ENCODE data around the gene MEF2A. TPM values are rescaled to one million over a fixed set of nuclear protein-coding genes. Genes with fewer than 3 reads are reported as not detected.
"Not testable (repeated sequence)": the region's sequence is repeated elsewhere in the genome, so short reads cannot be mapped to it uniquely, and the experiment has no call there.

MEF2A gene
- total RNA-seq, 1 donor from 2014 or later = 46.3 TPM

GRCh38 chr15:99732751-99733267, 167.0 kb downstream of the MEF2A start:
- Mint-ChIP-seq H3K27me3 (ENCODE audit: low read depth, unreplicated experiment) (no peaks in the 10 kb centered on the region), H3K9me3 (ENCODE audit: unreplicated experiment) (no peaks in the 10 kb centered on the region), H3K36me3 (ENCODE audit: low read depth, unreplicated experiment) (peaks cover 5% of the 10 kb centered on the region), H3K27ac (ENCODE audit: unreplicated experiment) (peak overlapping the region; percentile 78), H3K4me1 (ENCODE audit: low read depth, unreplicated experiment) (no peaks in the 10 kb centered on the region), H3K4me3 (ENCODE audit: unreplicated experiment) (peak overlapping the region; percentile 91)
- Histone ChIP-seq H3K79me2 (ENCODE audit: insufficient read depth, low read length) (no peaks in the 10 kb centered on the region), H3K4me1 (ENCODE audit: insufficient read depth, low read length) (peaks cover 5% of the 10 kb centered on the region), H3K4me3 (ENCODE audit: insufficient read depth, low read depth, low read length) (peak overlapping the region; percentile 71), H3K36me3 (ENCODE audit: insufficient read depth, low read length) (peaks cover 3% of the 10 kb centered on the region), H2AFZ (ENCODE audit: low read depth, low read length) (peak overlapping the region; percentile 82), H3K9me3 (ENCODE audit: insufficient read depth, low read depth, low read length) (no peaks in the 10 kb centered on the region), H3K9ac (ENCODE audit: low read length) (peak overlapping the region; percentile 85), H3K4me2 (ENCODE audit: low read length) (peak overlapping the region; percentile 93), H4K20me1 (ENCODE audit: insufficient read depth, low read length) (peaks cover 14% of the 10 kb centered on the region), H3K27ac (ENCODE audit: low read depth, low read length) (peak overlapping the region; percentile 52), H3K27me3 (ENCODE audit: insufficient read depth, low read length) (no peaks in the 10 kb centered on the region)
- DNase-seq (ENCODE audit: low read depth) (no peak), FAIRE-seq (no peak)
- TF ChIP-seq CTCF (IDR thresholded peaks at IDR 0.05; ENCODE audit: insufficient read depth, low read depth, low read length) (no peak), EZH2 (IDR thresholded peaks at IDR 0.05; ENCODE audit: insufficient read depth, low read length) (no peak)

GRCh38 chr15:99733268-99734039, 167.7 kb downstream of the MEF2A start, which contains the start of gene LYSMD4:
Gene LYSMD4 (minus strand): TSS chr15:99733437. CDS start chr15:99731999, 1,438 bp downstream.
- Histone ChIP-seq H3K27ac (ENCODE audit: low read depth, low read length) (peak within 1 kb of the TSS; percentile 52), H4K20me1 (ENCODE audit: insufficient read depth, low read length) (peaks cover 14% of the 10 kb centered on the region), H3K4me1 (ENCODE audit: insufficient read depth, low read length) (peaks cover 5% of the 10 kb centered on the region), H3K9ac (ENCODE audit: low read length) (peak within 1 kb of the TSS; percentile 85), H2AFZ (ENCODE audit: low read depth, low read length) (peak within 1 kb of the TSS; percentile 95), H3K4me2 (ENCODE audit: low read length) (peak within 1 kb of the TSS; percentile 93), H3K4me3 (ENCODE audit: insufficient read depth, low read depth, low read length) (peak within 1 kb of the TSS; percentile 71), H3K36me3 (ENCODE audit: insufficient read depth, low read length) (peaks cover 2% of the 10 kb centered on the region), H3K27me3 (ENCODE audit: insufficient read depth, low read length) (no peaks in the 10 kb centered on the region), H3K9me3 (ENCODE audit: insufficient read depth, low read depth, low read length) (no peaks in the 10 kb centered on the region), H3K79me2 (ENCODE audit: insufficient read depth, low read length) (no peaks in the 10 kb centered on the region)
- no peaks in the 10 kb centered on the region for H3K4me1 Mint-ChIP-seq (ENCODE audit: low read depth, unreplicated experiment)
- no peaks in the 10 kb centered on the region for H3K9me3 Mint-ChIP-seq (ENCODE audit: unreplicated experiment)
- H3K27ac Mint-ChIP-seq (ENCODE audit: unreplicated experiment) = peak within 1 kb of the TSS; percentile 78
- H3K27me3 Mint-ChIP-seq (ENCODE audit: low read depth, unreplicated experiment) = no peaks in the 10 kb centered on the region
- H3K4me3 Mint-ChIP-seq (ENCODE audit: unreplicated experiment) = peak within 1 kb of the TSS; percentile 91
- TF ChIP-seq CTCF (IDR thresholded peaks at IDR 0.05; ENCODE audit: insufficient read depth, low read depth, low read length) = no peak
- TF ChIP-seq EZH2 (IDR thresholded peaks at IDR 0.05; ENCODE audit: insufficient read depth, low read length) = no peak
- DNase-seq (ENCODE audit: low read depth) = peak; percentile 77
- no peak for FAIRE-seq
- H3K36me3 Mint-ChIP-seq (ENCODE audit: low read depth, unreplicated experiment) = peaks cover 4% of the 10 kb centered on the region

- H3K27ac ChIP-seq (ENCODE audit: low read depth, low read length); DNase-seq (ENCODE audit: low read depth); H3K9ac ChIP-seq (ENCODE audit: low read length); H3K4me3 ChIP-seq (ENCODE audit: insufficient read depth, low read depth, low read length); H3K27me3 ChIP-seq (ENCODE audit: insufficient read depth, low read length); H4K20me1 ChIP-seq (ENCODE audit: insufficient read depth, low read length); H3K27ac Mint-ChIP-seq (ENCODE audit: unreplicated experiment); H3K4me1 Mint-ChIP-seq (ENCODE audit: low read depth, unreplicated experiment); H3K36me3 Mint-ChIP-seq (ENCODE audit: low read depth, unreplicated experiment); H3K4me1 ChIP-seq (ENCODE audit: insufficient read depth, low read length); H3K79me2 ChIP-seq (ENCODE audit: insufficient read depth, low read length); FAIRE-seq; H3K9me3 Mint-ChIP-seq (ENCODE audit: unreplicated experiment); H2AFZ ChIP-seq (ENCODE audit: low read depth, low read length); H3K9me3 ChIP-seq (ENCODE audit: insufficient read depth, low read depth, low read length); H3K27me3 Mint-ChIP-seq (ENCODE audit: low read depth, unreplicated experiment); H3K36me3 ChIP-seq (ENCODE audit: insufficient read depth, low read length): not testable (repeated sequence)
- H3K4me3 Mint-ChIP-seq (ENCODE audit: unreplicated experiment) = peak overlapping the region; percentile 77
- peak overlapping the region; percentile 85 for H3K4me2 ChIP-seq (ENCODE audit: low read length)
These were observed 168.2 kb downstream of the MEF2A start for GRCh38 chr15:99734040-99734291.
